Limb (tissue), 2 donors: Measurements from ENCODE around the gene CRY1.
A peak's percentile ranks its signal among the peaks of the same experiment; 100 is the strongest.
"Not testable (repeated sequence)": the region's sequence is repeated elsewhere in the genome, so short reads cannot be mapped to it uniquely, and the experiment has no call there.

Source experiments
- DNase-seq, 2 donors: peaks; one replicate each; pipeline ENCODE4 v3.0.0-alpha.2; 2016; ENCODE audit errors: extremely low spot score in 2 of 2

Gene CRY1

GRCh38 chr12:107108995-107109508, 15.7 kb upstream of the CRY1 start:
- no peak for DNase-seq

GRCh38 chr12:107108366-107108765, 15.0 kb upstream of the CRY1 start:
- not testable (repeated sequence) for DNase-seq

GRCh38 chr12:107107381-107107780, 14.0 kb upstream of the CRY1 start:
- DNase-seq = no peak

- no peak for DNase-seq
Observed at GRCh38 chr12:107106241-107107025, 13.1 kb upstream of the CRY1 start.

GRCh38 chr12:107105410-107105703, 12.0 kb upstream of the CRY1 start:
- no peak for DNase-seq

GRCh38 chr12:107103516-107103915, 10.2 kb upstream of the CRY1 start:
- DNase-seq = no peak

GRCh38 chr12:107103097-107103496, 9.7 kb upstream of the CRY1 start:
- no peak for DNase-seq

- no peak for DNase-seq
Observed at GRCh38 chr12:107102294-107102693, 8.9 kb upstream of the CRY1 start.

GRCh38 chr12:107101651-107102050, 8.3 kb upstream of the CRY1 start:
- no peak for DNase-seq

GRCh38 chr12:107099917-107100316, 6.6 kb upstream of the CRY1 start:
- no peak for DNase-seq

GRCh38 chr12:107096571-107096970, 3.2 kb upstream of the CRY1 start:
- DNase-seq = no peak

- DNase-seq = no peak
Observed at GRCh38 chr12:107094183-107094448, 767 bp upstream of the CRY1 start.

- DNase-seq = peak in 1 of 2 donors; percentile 17
Observed at GRCh38 chr12:107092669-107093416, 506 bp downstream of the CRY1 start.

GRCh38 chr12:107091989-107092641, 1.2 kb downstream of the CRY1 start:
- DNase-seq = peak; percentile 42 to 93

GRCh38 chr12:107091381-107091780, 2.0 kb downstream of the CRY1 start:
- DNase-seq = peak in 1 of 2 donors; percentile 77

GRCh38 chr12:107090711-107091110, 2.6 kb downstream of the CRY1 start:
- no peak for DNase-seq

GRCh38 chr12:107088912-107089311, 4.4 kb downstream of the CRY1 start:
- DNase-seq = no peak

GRCh38 chr12:107086314-107086713, 7.0 kb downstream of the CRY1 start:
- DNase-seq = no peak

- no peak for DNase-seq
Observed at GRCh38 chr12:107081778-107082177, 11.6 kb downstream of the CRY1 start.

- DNase-seq = no peak
Observed at GRCh38 chr12:107080299-107080698, 13.1 kb downstream of the CRY1 start.

GRCh38 chr12:107079172-107080011, 14.0 kb downstream of the CRY1 start:
- DNase-seq = no peak

- DNase-seq = not testable (repeated sequence)
Observed at GRCh38 chr12:107073266-107073665, 20.1 kb downstream of the CRY1 start.
